ENCODE results near the gene SMAD2. TPM values are rescaled to one million over a fixed set of nuclear protein-coding genes. Genes with fewer than 3 reads are reported as not detected.

Gene SMAD2
- total RNA-seq: 75.7 and 171 TPM in 2 replicates

DNA sequence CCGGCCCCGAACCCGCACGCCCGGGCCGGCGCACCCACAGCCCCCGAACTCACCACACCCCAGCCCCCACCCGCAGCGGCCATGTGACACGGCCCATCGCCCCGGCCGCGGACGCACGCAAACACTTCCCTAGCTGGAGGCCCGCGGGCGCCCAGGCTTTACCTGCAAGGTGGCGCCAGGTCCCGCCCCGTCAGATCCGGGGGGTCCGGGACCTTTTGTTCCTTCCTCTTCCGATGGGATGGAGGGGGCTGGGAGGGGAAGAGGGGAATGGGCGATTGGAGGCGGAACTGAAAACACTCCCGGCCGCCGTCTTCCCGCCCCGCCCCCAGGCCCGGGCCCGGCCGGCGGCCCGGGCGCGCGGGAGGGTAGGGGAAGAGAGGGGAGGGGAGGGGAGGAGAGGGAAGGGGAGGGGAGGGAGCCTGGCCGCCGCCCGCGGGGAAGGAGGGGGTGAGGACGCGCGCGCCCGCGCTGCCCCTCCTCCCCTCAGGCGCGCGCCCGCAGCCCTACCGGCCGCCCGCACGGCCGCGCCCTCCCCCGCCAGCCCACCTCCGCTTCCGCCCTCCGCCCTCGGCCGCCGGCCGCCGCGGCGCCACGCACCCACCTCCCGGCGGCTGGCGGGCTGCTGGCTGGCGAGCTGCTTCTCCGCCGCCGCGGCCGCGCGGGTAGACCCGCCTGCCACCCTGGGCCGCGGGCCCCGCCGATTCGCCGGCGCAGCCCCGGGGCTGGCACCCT is at the start of gene SMAD2:
Gene SMAD2, minus strand, starts transcription at position 461 of the 732 bp plus-strand sequence. CDS start 33,903 bp downstream, outside the sequence.

